HEK293 (cell line): Measurements from ENCODE around the gene HSD11B1.

Experiments
- CTCF ChIA-PET: fragments of 350-600 bp; formaldehyde crosslinking; extraction: SDS; loops from one replicate; lab custom pipeline; 2021; ENCODE audit warnings: antibody characterized with exemption; lab: Yijun Ruan, JAX
- POLR2A ChIA-PET: fragments of 300-600 bp; formaldehyde crosslinking; extraction: SDS; loops from one replicate; lab custom pipeline; 2020; ENCODE audit warnings: antibody characterized with exemption, inconsistent platforms; lab: Yijun Ruan, JAX
- H3K27ac ChIP-seq: fragments of 200-500 bp; sonication (Bioruptor generic); 2 replicates; pipeline ENCODE4 v1.5.1; 2014; ENCODE audit warnings: low read depth, low read length, control low read depth, inconsistent platforms; ENCODE audit errors: extremely low read depth
- H3K36me3 ChIP-seq, 2 experiments: fragments of 200-500 bp in 1 of 2; sonication (Bioruptor generic) in 1 of 2; 1 replicate in 1 of 2; 2 replicates in 1 of 2; pipeline ENCODE4 v1.5.1; 2014 to 2017; ENCODE audit warnings: inconsistent platforms in 2 of 2, low read length in 2 of 2; ENCODE audit not compliant: control insufficient read depth in 2 of 2, insufficient read depth in 1 of 2
- H3K4me1 ChIP-seq: fragments of 200-500 bp; sonication (Bioruptor generic); 2 replicates; pipeline ENCODE4 v1.5.1; 2014; ENCODE audit warnings: mild to moderate bottlenecking, low read length, inconsistent platforms; ENCODE audit not compliant: control insufficient read depth, insufficient read depth
- H3K4me3 ChIP-seq: 2 replicates; pipeline ENCODE4 v1.5.1; 2011; ENCODE audit warnings: low read depth, mild to moderate bottlenecking, control low read depth, low read length, moderate library complexity
- H3K9me3 ChIP-seq: fragments of 200-500 bp; sonication (Bioruptor generic); 2 replicates; pipeline ENCODE4 v1.5.1; 2014; ENCODE audit warnings: low read depth, low read length, inconsistent platforms; ENCODE audit not compliant: control insufficient read depth, insufficient read depth
- BCL6B ChIP-seq: fragments of 450-650 bp; formaldehyde crosslinking; IDR thresholded peaks from 2 replicates; pipeline ENCODE4 v1.5.1; 2017; ENCODE audit warnings: missing biosample characterization, missing genetic modification characterization
- GLIS1 ChIP-seq: fragments of 450-650 bp; formaldehyde crosslinking; IDR thresholded peaks from 2 replicates; pipeline ENCODE4 v1.5.1; 2016; ENCODE audit warnings: missing biosample characterization, missing genetic modification characterization
- KLF16 ChIP-seq: fragments of 450-650 bp; formaldehyde crosslinking; IDR thresholded peaks from 2 replicates; pipeline ENCODE4 v1.5.1; 2017; ENCODE audit warnings: missing biosample characterization, missing genetic modification characterization
- MZF1 ChIP-seq: fragments of 450-650 bp; formaldehyde crosslinking; IDR thresholded peaks from 2 replicates; pipeline ENCODE4 v1.5.1; 2017; ENCODE audit warnings: missing biosample characterization, missing genetic modification characterization, borderline replicate concordance
- OSR2 ChIP-seq: fragments of 450-650 bp; formaldehyde crosslinking; IDR thresholded peaks from 2 replicates; pipeline ENCODE4 v1.5.1; 2016; ENCODE audit warnings: missing biosample characterization, missing genetic modification characterization
- REST ChIP-seq: fragments of 450-650 bp; formaldehyde crosslinking; IDR thresholded peaks from 2 replicates; pipeline ENCODE4 v1.5.1; 2016; ENCODE audit warnings: missing biosample characterization, missing genetic modification characterization
- ZFHX2 ChIP-seq: fragments of 450-650 bp; formaldehyde crosslinking; conservative IDR thresholded peaks from 2 replicates; pipeline ENCODE4 v1.5.1; 2016; ENCODE audit warnings: missing biosample characterization, missing genetic modification characterization
- ZNF112 ChIP-seq: fragments of 450-650 bp; formaldehyde crosslinking; IDR thresholded peaks from 2 replicates; pipeline ENCODE4 v1.5.0; 2017; ENCODE audit warnings: missing biosample characterization, missing genetic modification characterization
- ZNF146 ChIP-seq: fragments of 450-650 bp; formaldehyde crosslinking; IDR thresholded peaks from 2 replicates; pipeline ENCODE4 v1.5.1; 2016; ENCODE audit warnings: missing biosample characterization, missing genetic modification characterization
- ZNF16 ChIP-seq: fragments of 450-650 bp; formaldehyde crosslinking; IDR thresholded peaks from 2 replicates; pipeline ENCODE4 v1.5.1; 2016; ENCODE audit warnings: low read depth, missing biosample characterization, missing genetic modification characterization
- ZNF221 ChIP-seq: fragments of 450-650 bp; formaldehyde crosslinking; IDR thresholded peaks from 2 replicates; pipeline ENCODE4 v1.5.1; 2017; ENCODE audit warnings: missing biosample characterization, missing genetic modification characterization, borderline replicate concordance
- ZNF239 ChIP-seq: fragments of 450-650 bp; formaldehyde crosslinking; IDR thresholded peaks from 2 replicates; pipeline ENCODE4 v1.5.1; 2016; ENCODE audit warnings: missing biosample characterization, missing genetic modification characterization
- ZNF350 ChIP-seq: fragments of 450-650 bp; formaldehyde crosslinking; IDR thresholded peaks from 2 replicates; pipeline ENCODE4 v1.5.0; 2017; ENCODE audit warnings: missing biosample characterization, mild to moderate bottlenecking, missing genetic modification characterization
- ZNF433 ChIP-seq: fragments of 450-650 bp; formaldehyde crosslinking; IDR thresholded peaks from 2 replicates; pipeline ENCODE4 v1.5.1; 2016; ENCODE audit warnings: missing biosample characterization, missing genetic modification characterization, low read depth
- ZNF449 ChIP-seq: fragments of 450-650 bp; formaldehyde crosslinking; IDR thresholded peaks from 2 replicates; pipeline ENCODE4 v1.5.1; 2017; ENCODE audit warnings: missing biosample characterization, mild to moderate bottlenecking, missing genetic modification characterization, moderate library complexity
- ZNF510 ChIP-seq: fragments of 450-650 bp; formaldehyde crosslinking; IDR thresholded peaks from 2 replicates; pipeline ENCODE4 v1.5.1; 2018; ENCODE audit warnings: mild to moderate bottlenecking, missing genetic modification characterization, missing biosample characterization; ENCODE audit not compliant: insufficient replicate concordance
- ZNF571 ChIP-seq: fragments of 450-650 bp; formaldehyde crosslinking; IDR thresholded peaks from 2 replicates; pipeline ENCODE4 v1.5.0; 2017; ENCODE audit warnings: missing biosample characterization, missing genetic modification characterization
- ZNF585B ChIP-seq: fragments of 450-650 bp; formaldehyde crosslinking; IDR thresholded peaks from 2 replicates; pipeline ENCODE4 v1.5.1; 2016; ENCODE audit warnings: missing biosample characterization, missing genetic modification characterization
- ZNF621 ChIP-seq: fragments of 450-650 bp; formaldehyde crosslinking; IDR thresholded peaks from 2 replicates; pipeline ENCODE4 v1.5.1; 2017; ENCODE audit warnings: missing biosample characterization, missing genetic modification characterization
- ZNF626 ChIP-seq: fragments of 450-650 bp; sonication (Bioruptor Pico); formaldehyde crosslinking; IDR thresholded peaks from 2 replicates; pipeline ENCODE4 v1.5.1; 2018; ENCODE audit warnings: missing biosample characterization, missing genetic modification characterization, inconsistent platforms
- ZNF692 ChIP-seq: fragments of 450-650 bp; formaldehyde crosslinking; IDR thresholded peaks from 2 replicates; pipeline ENCODE4 v1.5.1; 2016; ENCODE audit warnings: missing biosample characterization, missing genetic modification characterization
- TF ChIP-seq, protein P1 (sequence below): fragments of 450-650 bp; formaldehyde crosslinking; IDR thresholded peaks from 2 replicates; pipeline ENCODE4 v1.5.1; 2017; ENCODE audit warnings: missing biosample characterization, missing genetic modification characterization
- TF ChIP-seq, protein P2 (sequence below): fragments of 450-650 bp; IDR thresholded peaks from 2 replicates; pipeline ENCODE4 v1.5.1; 2018; ENCODE audit warnings: missing biosample characterization, mild to moderate bottlenecking, missing genetic modification characterization

The HSD11B1 gene

DNA sequence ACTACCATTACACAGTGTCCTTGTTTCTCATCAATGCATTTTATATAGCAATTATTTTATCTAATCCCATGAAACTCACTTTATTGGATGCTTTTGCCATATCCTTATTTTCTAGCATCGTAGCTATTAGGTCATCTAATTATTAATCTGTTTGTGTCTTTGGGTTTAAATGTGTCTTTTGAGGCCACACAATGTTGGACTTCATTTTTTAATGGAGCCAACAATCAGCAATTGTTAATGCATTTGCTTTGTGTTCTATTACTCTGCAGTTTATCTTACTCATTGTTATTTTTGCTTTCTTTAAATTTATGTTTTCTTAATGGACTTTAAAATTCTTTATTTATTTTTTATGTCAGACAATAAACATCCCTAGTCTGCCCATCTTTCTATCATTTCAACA is 1.8 kb upstream of the HSD11B1 start:
- no peaks in the 10 kb centered on the region for H3K9me3 ChIP-seq
- TF ChIP-seq ZNF350 (no peak), OSR2 (tag by site-specific recombination) (no peak), ZNF571 (no peak), REST (tag by site-specific recombination) (no peak), ZNF626 (tag by site-specific recombination) (no peak), MZF1 (no peak), ZNF449 (tag by site-specific recombination) (no peak), ZNF692 (no peak)
- TF ChIP-seq, protein P1, sequence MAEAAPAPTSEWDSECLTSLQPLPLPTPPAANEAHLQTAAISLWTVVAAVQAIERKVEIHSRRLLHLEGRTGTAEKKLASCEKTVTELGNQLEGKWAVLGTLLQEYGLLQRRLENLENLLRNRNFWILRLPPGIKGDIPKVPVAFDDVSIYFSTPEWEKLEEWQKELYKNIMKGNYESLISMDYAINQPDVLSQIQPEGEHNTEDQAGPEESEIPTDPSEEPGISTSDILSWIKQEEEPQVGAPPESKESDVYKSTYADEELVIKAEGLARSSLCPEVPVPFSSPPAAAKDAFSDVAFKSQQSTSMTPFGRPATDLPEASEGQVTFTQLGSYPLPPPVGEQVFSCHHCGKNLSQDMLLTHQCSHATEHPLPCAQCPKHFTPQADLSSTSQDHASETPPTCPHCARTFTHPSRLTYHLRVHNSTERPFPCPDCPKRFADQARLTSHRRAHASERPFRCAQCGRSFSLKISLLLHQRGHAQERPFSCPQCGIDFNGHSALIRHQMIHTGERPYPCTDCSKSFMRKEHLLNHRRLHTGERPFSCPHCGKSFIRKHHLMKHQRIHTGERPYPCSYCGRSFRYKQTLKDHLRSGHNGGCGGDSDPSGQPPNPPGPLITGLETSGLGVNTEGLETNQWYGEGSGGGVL (tag by site-specific recombination), result no peak
- H3K27ac ChIP-seq, result no peak overlapping the region
- H3K36me3 ChIP-seq, result no peaks in the 10 kb centered on the region
- H3K4me3 ChIP-seq, result no peak overlapping the region
- no peaks in the 10 kb centered on the region for H3K4me1 ChIP-seq
- ChIA-PET CTCF (interaction anchor here (1.4 to 1.5 kb wide), 2 partner anchors 9 to 10 kb away, joined by 4 to 6 read pairs; no protein-coding TSS in a partner anchor), POLR2A (no interaction called here)

- H3K36me3 ChIP-seq, result no peaks in the 10 kb centered on the region
- no peaks in the 10 kb centered on the region for H3K4me1 ChIP-seq
- ChIA-PET CTCF (interaction anchor here (1.0 to 1.4 kb wide), 2 partner anchors 10 to 113 kb away, joined by 5 to 6 read pairs; no protein-coding TSS in a partner anchor), POLR2A (interaction anchor here (0.6 kb wide), 1 partner anchor 174 kb away, joined by 4 read pairs; no protein-coding TSS in a partner anchor)
- H3K27ac ChIP-seq, result no peak overlapping the region
- H3K4me3 ChIP-seq, result no peak overlapping the region
- TF ChIP-seq ZNF433 (tag by site-specific recombination), result no peak
- no peak for TF ChIP-seq KLF16
- TF ChIP-seq ZNF626 (tag by site-specific recombination), result no peak
- no peak for TF ChIP-seq ZNF16 (tag by site-specific recombination)
- TF ChIP-seq ZNF510 (tag by site-specific recombination), result no peak
- no peak for TF ChIP-seq BCL6B (tag by site-specific recombination)
- TF ChIP-seq ZNF585B (tag by site-specific recombination), result no peak
- no peak for TF ChIP-seq ZNF221 (tag by site-specific recombination)
- TF ChIP-seq ZNF112, result no peak
- no peak for TF ChIP-seq ZFHX2 (tag by site-specific recombination)
- TF ChIP-seq ZNF239 (tag by site-specific recombination), result no peak
- no peak for TF ChIP-seq ZNF146 (tag by site-specific recombination)
- TF ChIP-seq GLIS1 (tag by site-specific recombination), result no peak
- TF ChIP-seq ZNF621 (tag by site-specific recombination), result no peak
- TF ChIP-seq, protein P2, sequence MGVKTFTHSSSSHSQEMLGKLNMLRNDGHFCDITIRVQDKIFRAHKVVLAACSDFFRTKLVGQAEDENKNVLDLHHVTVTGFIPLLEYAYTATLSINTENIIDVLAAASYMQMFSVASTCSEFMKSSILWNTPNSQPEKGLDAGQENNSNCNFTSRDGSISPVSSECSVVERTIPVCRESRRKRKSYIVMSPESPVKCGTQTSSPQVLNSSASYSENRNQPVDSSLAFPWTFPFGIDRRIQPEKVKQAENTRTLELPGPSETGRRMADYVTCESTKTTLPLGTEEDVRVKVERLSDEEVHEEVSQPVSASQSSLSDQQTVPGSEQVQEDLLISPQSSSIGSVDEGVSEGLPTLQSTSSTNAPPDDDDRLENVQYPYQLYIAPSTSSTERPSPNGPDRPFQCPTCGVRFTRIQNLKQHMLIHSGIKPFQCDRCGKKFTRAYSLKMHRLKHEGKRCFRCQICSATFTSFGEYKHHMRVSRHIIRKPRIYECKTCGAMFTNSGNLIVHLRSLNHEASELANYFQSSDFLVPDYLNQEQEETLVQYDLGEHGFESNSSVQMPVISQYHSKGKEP, result no peak
- TF ChIP-seq, all 188 proteins: peak for 0
- H3K9me3 ChIP-seq, result no peaks in the 10 kb centered on the region
Observed at GRCh38 chr1:209703834-209704504, 677 bp upstream of the HSD11B1 start.
